Measurements from ENCODE around the gene ZBP1. TPM values are rescaled to one million over a fixed set of nuclear protein-coding genes. Genes with fewer than 3 reads are reported as not detected.

The ZBP1 gene
- total and polyA plus RNA-seq, 10 of the 15 experiments (the other 5 are each of a cell fraction or from before 2014, with no cell fraction given): 0.93 to 10.6 (median 4.8) TPM

DNA sequence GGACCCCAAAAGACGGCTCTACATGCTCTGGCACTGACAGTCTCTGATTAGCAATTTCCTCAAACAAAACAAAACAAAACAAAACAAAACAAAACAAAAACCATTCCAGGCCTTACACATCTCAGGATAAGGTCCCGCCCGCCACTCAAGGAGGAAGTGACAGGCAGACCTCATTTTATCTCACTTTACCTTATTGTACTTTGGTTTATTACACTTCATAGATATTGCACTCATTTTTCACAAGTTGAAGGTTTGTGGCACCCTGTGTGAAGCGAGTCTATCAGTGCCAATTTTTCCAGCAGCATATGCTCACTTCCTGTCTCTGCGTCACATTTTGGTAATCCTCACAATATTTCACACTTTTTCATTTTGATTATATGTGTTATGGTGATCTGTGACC, 15.2 kb downstream of the ZBP1 start:
- H3K27ac ChIP-seq (ENCODE audit: control insufficient read depth, insufficient read depth): no peak overlapping the region
- POLR2A ChIA-PET: no interaction called here
- no peak for ATAC-seq

More for the DNA sequence above, 15.2 kb downstream of the ZBP1 start:
- CTCF ChIA-PET: no interaction called here
- H3K79me2 ChIP-seq (ENCODE audit: control insufficient read depth, insufficient read depth, low read length): no peaks in the 10 kb centered on the region
- H4K20me1 ChIP-seq (ENCODE audit: control insufficient read depth, insufficient read depth): no peaks in the 10 kb centered on the region
- H3K4me1 ChIP-seq (ENCODE audit: control insufficient read depth, insufficient read depth, low read length): peaks cover 13% of the 10 kb centered on the region
- TF ChIP-seq ZNF24 (IDR thresholded peaks at IDR 0.05): no peak
- no peak for TF ChIP-seq BMI1 (IDR thresholded peaks at IDR 0.05; ENCODE audit: borderline replicate concordance)
- TF ChIP-seq SIX5 (IDR thresholded peaks at IDR 0.05; ENCODE audit: low read depth, low read length, severe bottlenecking): no peak
- TF ChIP-seq EZH2 (IDR thresholded peaks at IDR 0.05; ENCODE audit: borderline replicate concordance, control insufficient read depth, low read depth, low read length): no peak
- no peak for TF ChIP-seq NR2F1 (conservative IDR thresholded peaks at IDR 0.05)
- TF ChIP-seq, protein P1, sequence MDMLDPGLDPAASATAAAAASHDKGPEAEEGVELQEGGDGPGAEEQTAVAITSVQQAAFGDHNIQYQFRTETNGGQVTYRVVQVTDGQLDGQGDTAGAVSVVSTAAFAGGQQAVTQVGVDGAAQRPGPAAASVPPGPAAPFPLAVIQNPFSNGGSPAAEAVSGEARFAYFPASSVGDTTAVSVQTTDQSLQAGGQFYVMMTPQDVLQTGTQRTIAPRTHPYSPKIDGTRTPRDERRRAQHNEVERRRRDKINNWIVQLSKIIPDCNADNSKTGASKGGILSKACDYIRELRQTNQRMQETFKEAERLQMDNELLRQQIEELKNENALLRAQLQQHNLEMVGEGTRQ (IDR thresholded peaks at IDR 0.05; ENCODE audit: borderline replicate concordance, low read depth, low read length): no peak
- no peak for TF ChIP-seq JUNB (IDR thresholded peaks at IDR 0.05)
- TF ChIP-seq MYB (IDR thresholded peaks at IDR 0.05; ENCODE audit: borderline replicate concordance, low read depth, low read length): no peak
- TF ChIP-seq SRF (IDR thresholded peaks at IDR 0.05; ENCODE audit: low read depth in 2 of 2, low read length in 2 of 2): no peak
- TF ChIP-seq, protein P2, sequence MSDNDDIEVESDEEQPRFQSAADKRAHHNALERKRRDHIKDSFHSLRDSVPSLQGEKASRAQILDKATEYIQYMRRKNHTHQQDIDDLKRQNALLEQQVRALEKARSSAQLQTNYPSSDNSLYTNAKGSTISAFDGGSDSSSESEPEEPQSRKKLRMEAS (IDR thresholded peaks at IDR 0.05; ENCODE audit: low read depth, low read length): no peak
- no peak for TF ChIP-seq RAD21 (IDR thresholded peaks at IDR 0.05; ENCODE audit: insufficient read depth, low read depth, low read length)
- TF ChIP-seq, protein P3, sequence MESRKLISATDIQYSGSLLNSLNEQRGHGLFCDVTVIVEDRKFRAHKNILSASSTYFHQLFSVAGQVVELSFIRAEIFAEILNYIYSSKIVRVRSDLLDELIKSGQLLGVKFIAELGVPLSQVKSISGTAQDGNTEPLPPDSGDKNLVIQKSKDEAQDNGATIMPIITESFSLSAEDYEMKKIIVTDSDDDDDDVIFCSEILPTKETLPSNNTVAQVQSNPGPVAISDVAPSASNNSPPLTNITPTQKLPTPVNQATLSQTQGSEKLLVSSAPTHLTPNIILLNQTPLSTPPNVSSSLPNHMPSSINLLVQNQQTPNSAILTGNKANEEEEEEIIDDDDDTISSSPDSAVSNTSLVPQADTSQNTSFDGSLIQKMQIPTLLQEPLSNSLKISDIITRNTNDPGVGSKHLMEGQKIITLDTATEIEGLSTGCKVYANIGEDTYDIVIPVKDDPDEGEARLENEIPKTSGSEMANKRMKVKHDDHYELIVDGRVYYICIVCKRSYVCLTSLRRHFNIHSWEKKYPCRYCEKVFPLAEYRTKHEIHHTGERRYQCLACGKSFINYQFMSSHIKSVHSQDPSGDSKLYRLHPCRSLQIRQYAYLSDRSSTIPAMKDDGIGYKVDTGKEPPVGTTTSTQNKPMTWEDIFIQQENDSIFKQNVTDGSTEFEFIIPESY (IDR thresholded peaks at IDR 0.05): no peak
- TF ChIP-seq, protein P4, sequence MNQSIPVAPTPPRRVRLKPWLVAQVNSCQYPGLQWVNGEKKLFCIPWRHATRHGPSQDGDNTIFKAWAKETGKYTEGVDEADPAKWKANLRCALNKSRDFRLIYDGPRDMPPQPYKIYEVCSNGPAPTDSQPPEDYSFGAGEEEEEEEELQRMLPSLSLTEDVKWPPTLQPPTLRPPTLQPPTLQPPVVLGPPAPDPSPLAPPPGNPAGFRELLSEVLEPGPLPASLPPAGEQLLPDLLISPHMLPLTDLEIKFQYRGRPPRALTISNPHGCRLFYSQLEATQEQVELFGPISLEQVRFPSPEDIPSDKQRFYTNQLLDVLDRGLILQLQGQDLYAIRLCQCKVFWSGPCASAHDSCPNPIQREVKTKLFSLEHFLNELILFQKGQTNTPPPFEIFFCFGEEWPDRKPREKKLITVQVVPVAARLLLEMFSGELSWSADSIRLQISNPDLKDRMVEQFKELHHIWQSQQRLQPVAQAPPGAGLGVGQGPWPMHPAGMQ (IDR thresholded peaks at IDR 0.05; ENCODE audit: borderline replicate concordance): no peak
- TF ChIP-seq, protein P5, sequence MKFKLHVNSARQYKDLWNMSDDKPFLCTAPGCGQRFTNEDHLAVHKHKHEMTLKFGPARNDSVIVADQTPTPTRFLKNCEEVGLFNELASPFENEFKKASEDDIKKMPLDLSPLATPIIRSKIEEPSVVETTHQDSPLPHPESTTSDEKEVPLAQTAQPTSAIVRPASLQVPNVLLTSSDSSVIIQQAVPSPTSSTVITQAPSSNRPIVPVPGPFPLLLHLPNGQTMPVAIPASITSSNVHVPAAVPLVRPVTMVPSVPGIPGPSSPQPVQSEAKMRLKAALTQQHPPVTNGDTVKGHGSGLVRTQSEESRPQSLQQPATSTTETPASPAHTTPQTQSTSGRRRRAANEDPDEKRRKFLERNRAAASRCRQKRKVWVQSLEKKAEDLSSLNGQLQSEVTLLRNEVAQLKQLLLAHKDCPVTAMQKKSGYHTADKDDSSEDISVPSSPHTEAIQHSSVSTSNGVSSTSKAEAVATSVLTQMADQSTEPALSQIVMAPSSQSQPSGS (IDR thresholded peaks at IDR 0.05; ENCODE audit: low read length): no peak
- TF ChIP-seq RAD51 (IDR thresholded peaks at IDR 0.05): no peak
- no peak for TF ChIP-seq POLR2AphosphoS2 (IDR thresholded peaks at IDR 0.05; ENCODE audit: low read depth, low read length)
- no peak for TF ChIP-seq IRF4 (IDR thresholded peaks at IDR 0.05; ENCODE audit: low read depth, low read length)
- no peak for TF ChIP-seq POLR2AphosphoS5 (IDR thresholded peaks at IDR 0.05; ENCODE audit: low read length)
- H3K27me3 ChIP-seq (replicated peaks in 1 of 2; ENCODE audit: control insufficient read depth in 2 of 2, insufficient read depth in 2 of 2, low read length in 1 of 2): no peaks in the 10 kb centered on the region
- no peak overlapping the region for H2AFZ ChIP-seq (ENCODE audit: control insufficient read depth, low read depth, low read length)
- FAIRE-seq: no peak
- DNase-seq (ENCODE audit: low read depth, low spot score): no peak
- intact Hi-C loops (cut with micrococcal nuclease; ENCODE audit: unreplicated experiment): no loop called here
- in situ Hi-C loops (cut with MboI): no loop called here
- SMC1A ChIA-PET (ENCODE audit: uncharacterized antibody, unreplicated experiment): no interaction called here
- no TSS peak for BruUV-seq (replicated peaks)
- no peak overlapping the region for H3K9ac ChIP-seq (ENCODE audit: control insufficient read depth, insufficient read depth, low read length)
- RAD21 ChIA-PET (ENCODE audit: unreplicated experiment): no interaction called here
- H3K4me2 ChIP-seq (ENCODE audit: control insufficient read depth, insufficient read depth): no peak overlapping the region
- H3K36me3 ChIP-seq (ENCODE audit: control insufficient read depth in 2 of 2, insufficient read depth in 2 of 2, low read length in 1 of 2): no peaks in the 10 kb centered on the region; a peak in 1 of 4 replicates
- H3K9me3 ChIP-seq (replicated peaks; ENCODE audit: control insufficient read depth, insufficient read depth, low read length): no peaks in the 10 kb centered on the region; the same call in 2 of the 3 replicates
- no peak overlapping the region for H3K4me3 ChIP-seq
- WGBS (ENCODE audit: insufficient coverage, insufficient replicate concordance, low lambda C conversion rate, missing lambda C conversion rate): 77% methylated on average over 5 of the region's 5 CpGs
